Stimulated activated CD4-positive, alpha-beta T cell treated with anti-CD3 and anti-CD28 coated beads, Interleukin-4, amount 100 ng/mL, for 24 hours (primary cell): ENCODE measurements around the gene UQCRC1.

Experiments used
- DNase-seq: peaks from one replicate; pipeline ENCODE4 v3.0.0-alpha.2; 2020

UQCRC1 gene

GRCh38 chr3:48569400-48569799, 40.0 kb downstream of the UQCRC1 start:
- no peak for DNase-seq

- DNase-seq, result no peak
Measured at GRCh38 chr3:48568476-48568875, 41.0 kb downstream of the UQCRC1 start.

- no peak for DNase-seq
Measured at GRCh38 chr3:48567500-48567899, 41.9 kb downstream of the UQCRC1 start.

- no peak for DNase-seq
Measured at GRCh38 chr3:48567090-48567489, 42.4 kb downstream of the UQCRC1 start.

GRCh38 chr3:48566401-48566760, 43.1 kb downstream of the UQCRC1 start:
- DNase-seq, result no peak

- DNase-seq, result no peak
Measured at GRCh38 chr3:48565591-48566400, 43.6 kb downstream of the UQCRC1 start.

- DNase-seq, result no peak
Measured at GRCh38 chr3:48565186-48565585, 44.3 kb downstream of the UQCRC1 start.

- DNase-seq, result no peak
Measured at GRCh38 chr3:48564667-48565066, 44.8 kb downstream of the UQCRC1 start.

- DNase-seq, result no peak
Measured at GRCh38 chr3:48564022-48564421, 45.4 kb downstream of the UQCRC1 start.

- no peak for DNase-seq
Measured at GRCh38 chr3:48563382-48563918, 46.0 kb downstream of the UQCRC1 start, which contains the start of gene UCN2. TSS of gene UCN2 (minus strand) at chr3:48563781. CDS start at chr3:48563124, 657 bp downstream.

- DNase-seq, result no peak
Measured at GRCh38 chr3:48562367-48563095, 46.9 kb downstream of the UQCRC1 start.

GRCh38 chr3:48561045-48561736, 48.3 kb downstream of the UQCRC1 start:
- DNase-seq, result no peak

GRCh38 chr3:48560648-48561018, 48.8 kb downstream of the UQCRC1 start:
- DNase-seq, result no peak

GRCh38 chr3:48558493-48559134, 50.8 kb downstream of the UQCRC1 start:
- DNase-seq, result no peak

GRCh38 chr3:48556796-48557626, 52.4 kb downstream of the UQCRC1 start, which contains the start of gene PFKFB4:
TSS of gene PFKFB4 (minus strand) at chr3:48556803. CDS start at chr3:48556777, 26 bp downstream.
- peak; percentile 100 for DNase-seq

GRCh38 chr3:48555949-48556795, 53.3 kb downstream of the UQCRC1 start:
- DNase-seq, result no peak

GRCh38 chr3:48555231-48555948, 54.1 kb downstream of the UQCRC1 start:
- DNase-seq, result no peak

GRCh38 chr3:48553886-48554845, 55.3 kb downstream of the UQCRC1 start:
- no peak for DNase-seq

- no peak for DNase-seq
Measured at GRCh38 chr3:48553361-48553760, 56.1 kb downstream of the UQCRC1 start.
